HPDE6-E6E7 (cell line): Measurements from ENCODE around the gene MLLT3.
"Not testable (repeated sequence)": the region's sequence is repeated elsewhere in the genome, so short reads cannot be mapped to it uniquely, and the experiment has no call there.

ENCODE experiments used
- DNase-seq: peaks from one replicate; pipeline ENCODE4 v3.0.0; 2011; ENCODE audit warnings: missing footprints; ENCODE audit errors: extremely low spot score

MLLT3 gene

GRCh38 chr9:20622330-20623020, at the start of gene MLLT3:
MLLT3 (minus strand) TSS chr9:20622499.
- peak; percentile 95 for DNase-seq

GRCh38 chr9:20671635-20672034, 49.3 kb upstream of the MLLT3 start:
- no peak for DNase-seq

- no peak for DNase-seq
Measured at GRCh38 chr9:20670395-20670794, 48.1 kb upstream of the MLLT3 start.

- DNase-seq: no peak
Measured at GRCh38 chr9:20664501-20664900, 42.2 kb upstream of the MLLT3 start.

GRCh38 chr9:20663133-20663532, 40.8 kb upstream of the MLLT3 start:
- DNase-seq: no peak

GRCh38 chr9:20662156-20662555, 39.9 kb upstream of the MLLT3 start:
- no peak for DNase-seq

GRCh38 chr9:20659474-20659967, 37.2 kb upstream of the MLLT3 start:
- DNase-seq: no peak

GRCh38 chr9:20658677-20659473, 36.6 kb upstream of the MLLT3 start:
- no peak for DNase-seq

GRCh38 chr9:20658246-20658667, 36.0 kb upstream of the MLLT3 start:
- DNase-seq: not testable (repeated sequence)

- no peak for DNase-seq
Measured at GRCh38 chr9:20651939-20652338, 29.6 kb upstream of the MLLT3 start.

- no peak for DNase-seq
Measured at GRCh38 chr9:20650750-20651299, 28.5 kb upstream of the MLLT3 start.

GRCh38 chr9:20650313-20650712, 28.0 kb upstream of the MLLT3 start:
- no peak for DNase-seq

- DNase-seq: no peak
Measured at GRCh38 chr9:20649381-20649780, 27.1 kb upstream of the MLLT3 start.

GRCh38 chr9:20646656-20647055, 24.4 kb upstream of the MLLT3 start:
- no peak for DNase-seq

- DNase-seq: no peak
Measured at GRCh38 chr9:20643660-20644059, 21.4 kb upstream of the MLLT3 start.

- no peak for DNase-seq
Measured at GRCh38 chr9:20642045-20642444, 19.7 kb upstream of the MLLT3 start.

GRCh38 chr9:20640331-20641187, 18.3 kb upstream of the MLLT3 start:
- DNase-seq: no peak

- no peak for DNase-seq
Measured at GRCh38 chr9:20636888-20637440, 14.7 kb upstream of the MLLT3 start.

GRCh38 chr9:20634895-20635294, 12.6 kb upstream of the MLLT3 start:
- no peak for DNase-seq

- no peak for DNase-seq
Measured at GRCh38 chr9:20632705-20633104, 10.4 kb upstream of the MLLT3 start.

GRCh38 chr9:20630241-20630943, 8.1 kb upstream of the MLLT3 start:
- no peak for DNase-seq
